ENCODE data around the gene RAB17.

The RAB17 gene

GRCh38 chr2:237557633-237558015 lies 32.9 kb downstream of the RAB17 start:
- H3K4me3 ChIP-seq (ENCODE audit: low read depth, low read length): no peak overlapping the region
- no peak for DNase-seq (ENCODE audit: low read depth)
- TF ChIP-seq MAX (IDR thresholded peaks at IDR 0.05; ENCODE audit: low read depth, low read length): no peak
- TF ChIP-seq POLR2A (IDR thresholded peaks at IDR 0.05; ENCODE audit: extremely low read depth, insufficient read length): no peak
- TF ChIP-seq CTCF (IDR thresholded peaks at IDR 0.05; ENCODE audit: low read depth, low read length): no peak
- no peak for TF ChIP-seq MYC (IDR thresholded peaks at IDR 0.05; ENCODE audit: low read depth, low read length)

GRCh38 chr2:237556773-237557632 lies 33.5 kb downstream of the RAB17 start:
- H3K4me3 ChIP-seq (ENCODE audit: low read depth, low read length): no peak overlapping the region
- no peak for DNase-seq (ENCODE audit: low read depth)
- no peak for TF ChIP-seq POLR2A (IDR thresholded peaks at IDR 0.05; ENCODE audit: extremely low read depth, insufficient read length)
- TF ChIP-seq MYC (IDR thresholded peaks at IDR 0.05; ENCODE audit: low read depth, low read length): no peak
- TF ChIP-seq MAX (IDR thresholded peaks at IDR 0.05; ENCODE audit: low read depth, low read length): no peak

GRCh38 chr2:237555560-237555959 lies 35.0 kb downstream of the RAB17 start:
- no peak for DNase-seq (ENCODE audit: low read depth)
- H3K4me3 ChIP-seq (ENCODE audit: low read depth, low read length): no peak overlapping the region
- TF ChIP-seq CTCF (IDR thresholded peaks at IDR 0.05; ENCODE audit: low read depth, low read length) (no peak), MAX (IDR thresholded peaks at IDR 0.05; ENCODE audit: low read depth, low read length) (no peak), MYC (IDR thresholded peaks at IDR 0.05; ENCODE audit: low read depth, low read length) (no peak), POLR2A (IDR thresholded peaks at IDR 0.05; ENCODE audit: extremely low read depth, insufficient read length) (no peak)

GRCh38 chr2:237553948-237554347 lies 36.6 kb downstream of the RAB17 start:
- DNase-seq (ENCODE audit: low read depth): no peak
- H3K4me3 ChIP-seq (ENCODE audit: low read depth, low read length): no peak overlapping the region
- TF ChIP-seq MYC (IDR thresholded peaks at IDR 0.05; ENCODE audit: low read depth, low read length) (no peak), POLR2A (IDR thresholded peaks at IDR 0.05; ENCODE audit: extremely low read depth, insufficient read length) (no peak), CTCF (IDR thresholded peaks at IDR 0.05; ENCODE audit: low read depth, low read length) (no peak), MAX (IDR thresholded peaks at IDR 0.05; ENCODE audit: low read depth, low read length) (no peak)

- no peak overlapping the region for H3K4me3 ChIP-seq (ENCODE audit: low read depth, low read length)
- DNase-seq (ENCODE audit: low read depth): peak; percentile 46
- no peak for TF ChIP-seq MAX (IDR thresholded peaks at IDR 0.05; ENCODE audit: low read depth, low read length)
- TF ChIP-seq POLR2A (IDR thresholded peaks at IDR 0.05; ENCODE audit: extremely low read depth, insufficient read length): no peak
- no peak for TF ChIP-seq MYC (IDR thresholded peaks at IDR 0.05; ENCODE audit: low read depth, low read length)
- TF ChIP-seq CTCF (IDR thresholded peaks at IDR 0.05; ENCODE audit: low read depth, low read length): no peak
These were observed 37.6 kb downstream of the RAB17 start for GRCh38 chr2:237552908-237553307.

- no peak overlapping the region for H3K4me3 ChIP-seq (ENCODE audit: low read depth, low read length)
- DNase-seq (ENCODE audit: low read depth): no peak
- TF ChIP-seq POLR2A (IDR thresholded peaks at IDR 0.05; ENCODE audit: extremely low read depth, insufficient read length) (no peak), MYC (IDR thresholded peaks at IDR 0.05; ENCODE audit: low read depth, low read length) (no peak), CTCF (IDR thresholded peaks at IDR 0.05; ENCODE audit: low read depth, low read length) (no peak)
These were observed 39.4 kb downstream of the RAB17 start for GRCh38 chr2:237551071-237551574.
